Measurements from ENCODE around the gene KANK4. TPM values are rescaled to one million over a fixed set of nuclear protein-coding genes. Genes with fewer than 3 reads are reported as not detected.

Gene KANK4
- total and polyA plus RNA-seq, 2 of the 4 experiments (the other 2 are of a cell fraction) = not detected

DNA sequence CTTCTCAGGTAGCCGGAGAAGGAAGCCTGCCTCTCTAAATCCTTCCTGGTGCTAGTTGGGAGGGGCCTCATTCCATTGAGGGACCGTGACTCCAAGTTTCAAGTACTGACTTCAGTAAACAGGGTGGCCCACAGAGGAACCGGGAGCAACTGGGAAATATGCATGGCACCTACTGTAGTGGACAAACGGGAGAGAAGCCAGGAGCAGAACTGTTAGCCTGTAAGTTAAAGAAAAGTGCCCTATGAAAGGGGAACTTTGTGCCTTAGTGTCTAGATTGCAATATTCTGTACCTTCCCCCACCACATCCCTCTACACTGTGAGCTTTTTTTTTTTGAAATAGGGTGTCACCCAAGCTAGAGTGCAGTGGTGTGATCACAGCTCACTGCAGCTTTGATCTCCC is 33.2 kb upstream of the KANK4 start:
- no peak overlapping the region for H2AFZ ChIP-seq (replicated peaks; ENCODE audit: low read length, poor library complexity)
- intact Hi-C loops (cut with micrococcal nuclease) (no loop called here), in situ Hi-C loops (cut with MboI; ENCODE audit: low sequenced_read_pairs) (no loop called here), dilution Hi-C loops (cut with HindIII; ENCODE audit: low sequenced_read_pairs, unreplicated experiment) (no loop called here)
- H2BK120ac ChIP-seq (ENCODE audit: low read depth, low read length) = no peak overlapping the region
- no peak overlapping the region for H3K56ac ChIP-seq (ENCODE audit: extremely low read depth, insufficient read depth, low read length)
- H3K9ac ChIP-seq (ENCODE audit: low read depth, low read length) = no peak overlapping the region
- H3K4ac ChIP-seq (ENCODE audit: low read depth, low read length) = no peak overlapping the region
- no peak overlapping the region for H2BK15ac ChIP-seq (ENCODE audit: low read depth, low read length)
- no TSS peak for BruUV-seq (replicated peaks)
- no peak overlapping the region for H3K18ac ChIP-seq (ENCODE audit: low read depth, low read length)
- no peak for DNase-seq
- no peak overlapping the region for H2AK9ac ChIP-seq (replicated peaks; ENCODE audit: low read depth, low read length, poor library complexity)
- no peaks in the 10 kb centered on the region for H3K79me1 ChIP-seq (ENCODE audit: low read depth in 1 of 2, low read length in 2 of 2)
- ATAC-seq (ENCODE audit: low read depth) = no peak
- no peak overlapping the region for H3K4me3 ChIP-seq (ENCODE audit: insufficient read depth, low read depth, low read length)
- H3K27ac ChIP-seq (ENCODE audit: insufficient read depth, low read length) = no peak overlapping the region
- H3K9me1 ChIP-seq (ENCODE audit: insufficient read depth, low read length) = no peaks in the 10 kb centered on the region
- no peak overlapping the region for H2BK5ac ChIP-seq (ENCODE audit: low read depth, low read length, poor library complexity, severe bottlenecking)
- ChIA-PET POLR2A (ENCODE audit: unreplicated experiment) (no interaction called here), CTCF (interaction anchor here (0.6 kb wide), 1 partner anchor 16 kb away, joined by 3 read pairs; no protein-coding TSS in a partner anchor)
- no peaks in the 10 kb centered on the region for H3K27me3 ChIP-seq (ENCODE audit: control insufficient read depth, insufficient read depth, low read length)
- WGBS, 2 experiments (ENCODE audit: extremely low coverage in 2 of 2, insufficient read length in 1 of 2) = no CpG with 5 or more reads among the region's 4 CpGs
- H3K4me2 ChIP-seq (ENCODE audit: low read depth, low read length) = no peak overlapping the region
- no peak overlapping the region for H4K91ac ChIP-seq (ENCODE audit: insufficient read depth, low read depth, low read length)
- H4K20me1 ChIP-seq (ENCODE audit: insufficient read depth, low read length) = no peaks in the 10 kb centered on the region
- H3K23ac ChIP-seq (ENCODE audit: low read depth, low read length) = no peak overlapping the region
- no peaks in the 10 kb centered on the region for H3K36me3 ChIP-seq (ENCODE audit: control insufficient read depth, insufficient read depth, low read length)
- H3K9me3 ChIP-seq (ENCODE audit: control insufficient read depth, insufficient read depth, low read length) = no peaks in the 10 kb centered on the region
- no peak overlapping the region for H3K14ac ChIP-seq (replicated peaks; ENCODE audit: low read depth, low read length)
- no peak for TF ChIP-seq SMC3 (IDR thresholded peaks at IDR 0.05; ENCODE audit: low read depth, low read length)
- TF ChIP-seq CEBPB (IDR thresholded peaks at IDR 0.05; ENCODE audit: low read depth, low read length) = no peak
- TF ChIP-seq, protein P1, sequence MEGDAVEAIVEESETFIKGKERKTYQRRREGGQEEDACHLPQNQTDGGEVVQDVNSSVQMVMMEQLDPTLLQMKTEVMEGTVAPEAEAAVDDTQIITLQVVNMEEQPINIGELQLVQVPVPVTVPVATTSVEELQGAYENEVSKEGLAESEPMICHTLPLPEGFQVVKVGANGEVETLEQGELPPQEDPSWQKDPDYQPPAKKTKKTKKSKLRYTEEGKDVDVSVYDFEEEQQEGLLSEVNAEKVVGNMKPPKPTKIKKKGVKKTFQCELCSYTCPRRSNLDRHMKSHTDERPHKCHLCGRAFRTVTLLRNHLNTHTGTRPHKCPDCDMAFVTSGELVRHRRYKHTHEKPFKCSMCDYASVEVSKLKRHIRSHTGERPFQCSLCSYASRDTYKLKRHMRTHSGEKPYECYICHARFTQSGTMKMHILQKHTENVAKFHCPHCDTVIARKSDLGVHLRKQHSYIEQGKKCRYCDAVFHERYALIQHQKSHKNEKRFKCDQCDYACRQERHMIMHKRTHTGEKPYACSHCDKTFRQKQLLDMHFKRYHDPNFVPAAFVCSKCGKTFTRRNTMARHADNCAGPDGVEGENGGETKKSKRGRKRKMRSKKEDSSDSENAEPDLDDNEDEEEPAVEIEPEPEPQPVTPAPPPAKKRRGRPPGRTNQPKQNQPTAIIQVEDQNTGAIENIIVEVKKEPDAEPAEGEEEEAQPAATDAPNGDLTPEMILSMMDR (conservative IDR thresholded peaks at IDR 0.05; ENCODE audit: low read depth, low read length) = no peak
- no peak for TF ChIP-seq NFE2L2 (IDR thresholded peaks at IDR 0.05; ENCODE audit: low read depth, low read length)
- no peak for TF ChIP-seq RCOR1 (IDR thresholded peaks at IDR 0.05; ENCODE audit: insufficient replicate concordance, low read length)
- TF ChIP-seq, protein P2, sequence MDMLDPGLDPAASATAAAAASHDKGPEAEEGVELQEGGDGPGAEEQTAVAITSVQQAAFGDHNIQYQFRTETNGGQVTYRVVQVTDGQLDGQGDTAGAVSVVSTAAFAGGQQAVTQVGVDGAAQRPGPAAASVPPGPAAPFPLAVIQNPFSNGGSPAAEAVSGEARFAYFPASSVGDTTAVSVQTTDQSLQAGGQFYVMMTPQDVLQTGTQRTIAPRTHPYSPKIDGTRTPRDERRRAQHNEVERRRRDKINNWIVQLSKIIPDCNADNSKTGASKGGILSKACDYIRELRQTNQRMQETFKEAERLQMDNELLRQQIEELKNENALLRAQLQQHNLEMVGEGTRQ (IDR thresholded peaks at IDR 0.05; ENCODE audit: low read depth, low read length) = no peak
- no peak for TF ChIP-seq RFX5 (IDR thresholded peaks at IDR 0.05; ENCODE audit: low read depth, low read length)
- no peak for TF ChIP-seq MXI1 (IDR thresholded peaks at IDR 0.05; ENCODE audit: borderline replicate concordance, low read depth, low read length)
- no peak for TF ChIP-seq CHD1 (IDR thresholded peaks at IDR 0.05; ENCODE audit: low read depth, low read length)
- no peak for TF ChIP-seq RAD21 (IDR thresholded peaks at IDR 0.05; ENCODE audit: low read length)
- TF ChIP-seq, protein P3, sequence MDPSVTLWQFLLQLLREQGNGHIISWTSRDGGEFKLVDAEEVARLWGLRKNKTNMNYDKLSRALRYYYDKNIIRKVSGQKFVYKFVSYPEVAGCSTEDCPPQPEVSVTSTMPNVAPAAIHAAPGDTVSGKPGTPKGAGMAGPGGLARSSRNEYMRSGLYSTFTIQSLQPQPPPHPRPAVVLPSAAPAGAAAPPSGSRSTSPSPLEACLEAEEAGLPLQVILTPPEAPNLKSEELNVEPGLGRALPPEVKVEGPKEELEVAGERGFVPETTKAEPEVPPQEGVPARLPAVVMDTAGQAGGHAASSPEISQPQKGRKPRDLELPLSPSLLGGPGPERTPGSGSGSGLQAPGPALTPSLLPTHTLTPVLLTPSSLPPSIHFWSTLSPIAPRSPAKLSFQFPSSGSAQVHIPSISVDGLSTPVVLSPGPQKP (IDR thresholded peaks at IDR 0.05; ENCODE audit: borderline replicate concordance, low read depth, low read length) = no peak
- no peak for TF ChIP-seq BHLHE40 (IDR thresholded peaks at IDR 0.05; ENCODE audit: low read depth, low read length)
- H4K5ac ChIP-seq (ENCODE audit: low read depth, low read length) = no peak overlapping the region
- no peak overlapping the region for H2AK5ac ChIP-seq (ENCODE audit: low read depth, low read length)
- H2BK20ac ChIP-seq (ENCODE audit: low read depth, low read length) = no peak overlapping the region
- H3K4me1 ChIP-seq (ENCODE audit: control insufficient read depth, insufficient read depth, low read length) = no peaks in the 10 kb centered on the region
- H4K8ac ChIP-seq (ENCODE audit: low read depth in 2 of 2, low read length in 2 of 2) = no peak overlapping the region

Data from IMR-90 (cell line).